Measurements from ENCODE around the gene ADGRL1.

Gene ADGRL1

GRCh38 chr19:14150770-14151661 lies 55.0 kb downstream of the ADGRL1 start:
- no peak for TF ChIP-seq POLR2AphosphoS5 (IDR thresholded peaks at IDR 0.05; ENCODE audit: low read depth, low read length)
- no peak for TF ChIP-seq TAF1 (IDR thresholded peaks at IDR 0.05; ENCODE audit: borderline replicate concordance, insufficient read depth, low read length)
- no peak for TF ChIP-seq FOXP2 (optimal IDR thresholded peaks at IDR 0.05; ENCODE audit: borderline replicate concordance, extremely low read depth, extremely low read length, insufficient read depth)
- TF ChIP-seq SIN3A (IDR thresholded peaks at IDR 0.05; ENCODE audit: borderline replicate concordance, insufficient read depth, low read length): no peak
- TF ChIP-seq REST (IDR thresholded peaks at IDR 0.05; ENCODE audit: insufficient read depth in 1 of 2, low read depth in 2 of 2, low read length in 2 of 2): no peak

- TF ChIP-seq TAF1 (IDR thresholded peaks at IDR 0.05; ENCODE audit: borderline replicate concordance, insufficient read depth, low read length) (no peak), REST (IDR thresholded peaks at IDR 0.05; ENCODE audit: insufficient read depth in 1 of 2, low read depth in 2 of 2, low read length in 2 of 2) (no peak), SIN3A (IDR thresholded peaks at IDR 0.05; ENCODE audit: borderline replicate concordance, insufficient read depth, low read length) (no peak), FOXP2 (optimal IDR thresholded peaks at IDR 0.05; ENCODE audit: borderline replicate concordance, extremely low read depth, extremely low read length, insufficient read depth) (no peak), POLR2AphosphoS5 (IDR thresholded peaks at IDR 0.05; ENCODE audit: low read depth, low read length) (no peak)
These were observed 55.8 kb downstream of the ADGRL1 start for GRCh38 chr19:14150041-14150769.

- TF ChIP-seq REST (IDR thresholded peaks at IDR 0.05; ENCODE audit: insufficient read depth in 1 of 2, low read depth in 2 of 2, low read length in 2 of 2) (no peak), POLR2AphosphoS5 (IDR thresholded peaks at IDR 0.05; ENCODE audit: low read depth, low read length) (no peak), TAF1 (IDR thresholded peaks at IDR 0.05; ENCODE audit: borderline replicate concordance, insufficient read depth, low read length) (no peak), FOXP2 (optimal IDR thresholded peaks at IDR 0.05; ENCODE audit: borderline replicate concordance, extremely low read depth, extremely low read length, insufficient read depth) (no peak), SIN3A (IDR thresholded peaks at IDR 0.05; ENCODE audit: borderline replicate concordance, insufficient read depth, low read length) (no peak)
These were observed 56.4 kb downstream of the ADGRL1 start for GRCh38 chr19:14149509-14149994.

- no peak for TF ChIP-seq SIN3A (IDR thresholded peaks at IDR 0.05; ENCODE audit: borderline replicate concordance, insufficient read depth, low read length)
- 0 out of 2 replicates have a peak, but pooled peaks have one; percentile 9 for TF ChIP-seq POLR2AphosphoS5 (IDR thresholded peaks at IDR 0.05; ENCODE audit: low read depth, low read length)
These were observed 57.1 kb downstream of the ADGRL1 start for GRCh38 chr19:14148751-14149410.

All from PFSK-1 (cell line).